H9 (cell line): Measurements from ENCODE around the gene WNK3. TPM values are rescaled to one million over a fixed set of nuclear protein-coding genes. Genes with fewer than 3 reads are reported as not detected.
A peak's percentile ranks its signal among the peaks of the same experiment; 100 is the strongest.

Experiments used
- DNase-seq: peaks from one replicate; pipeline ENCODE4 v3.0.0-alpha.2; 2017
- H2AFZ ChIP-seq: one replicate; pipeline ENCODE4 v1.6.1; 2013; ENCODE audit warnings: mild to moderate bottlenecking, low read length, control low read depth, moderate library complexity
- H2AK5ac ChIP-seq: 2 replicates; pipeline ENCODE4 v1.6.1; 2013; ENCODE audit warnings: low read length, control low read depth, mixed read lengths; ENCODE audit not compliant: insufficient read length
- H2BK120ac ChIP-seq: one replicate; pipeline ENCODE4 v1.6.1; 2013; ENCODE audit warnings: low read depth, mild to moderate bottlenecking, low read length, control low read depth, inconsistent platforms; ENCODE audit not compliant: poor library complexity, severe bottlenecking
- H2BK12ac ChIP-seq: 2 replicates; pipeline ENCODE4 v1.6.1; 2013; ENCODE audit warnings: low read length, control low read depth, mixed read lengths, low read depth; ENCODE audit not compliant: insufficient read length
- H2BK15ac ChIP-seq: 2 replicates; pipeline ENCODE4 v1.6.1; 2013; ENCODE audit warnings: low read depth, low read length, control low read depth
- H2BK20ac ChIP-seq: one replicate; pipeline ENCODE4 v1.6.1; 2013; ENCODE audit warnings: low read depth, mild to moderate bottlenecking, low read length, control low read depth, inconsistent platforms; ENCODE audit not compliant: poor library complexity, severe bottlenecking
- H2BK5ac ChIP-seq: 2 replicates; pipeline ENCODE4 v1.6.1; 2013; ENCODE audit warnings: low read length, control low read depth, mixed read lengths; ENCODE audit not compliant: insufficient read length
- H3K14ac ChIP-seq: 2 replicates; pipeline ENCODE4 v1.6.1; 2013; ENCODE audit warnings: low read length, control low read depth; ENCODE audit not compliant: insufficient read depth
- H3K18ac ChIP-seq: 2 replicates; pipeline ENCODE4 v1.6.1; 2013; ENCODE audit warnings: low read depth, mild to moderate bottlenecking, mixed read lengths, low read length, control low read depth; ENCODE audit not compliant: insufficient read length
- H3K23ac ChIP-seq: 2 replicates; pipeline ENCODE4 v1.6.1; 2013; ENCODE audit warnings: low read length, control low read depth, mixed read lengths, low read depth; ENCODE audit not compliant: insufficient read length
- H3K23me2 ChIP-seq: 2 replicates; pipeline ENCODE4 v1.6.1; 2013; ENCODE audit warnings: low read depth, mild to moderate bottlenecking, mixed read lengths, low read length, control low read depth; ENCODE audit not compliant: insufficient read length, poor library complexity, severe bottlenecking
- H3K27ac ChIP-seq: 2 replicates; pipeline ENCODE4 v1.5.1; 2013; ENCODE audit warnings: low read length, control low read depth, mixed read lengths, low read depth; ENCODE audit not compliant: insufficient read length
- H3K27me3 ChIP-seq: 2 replicates; pipeline ENCODE4 v1.6.1; 2013; ENCODE audit warnings: low read length, control low read depth, inconsistent platforms; ENCODE audit not compliant: insufficient read depth
- H3K4ac ChIP-seq: 2 replicates; pipeline ENCODE4 v1.6.1; 2013; ENCODE audit warnings: low read depth, mild to moderate bottlenecking, control low read depth, inconsistent platforms, low read length, moderate library complexity
- H3K4me1 ChIP-seq: 2 replicates; pipeline ENCODE4 v1.6.1; 2013; ENCODE audit warnings: low read length, control low read depth, inconsistent platforms; ENCODE audit not compliant: insufficient read depth
- H3K4me2 ChIP-seq: 2 replicates; pipeline ENCODE4 v1.6.1; 2013; ENCODE audit warnings: low read length, control low read depth, mixed read lengths; ENCODE audit not compliant: insufficient read length, insufficient read depth
- H3K56ac ChIP-seq: 2 replicates; pipeline ENCODE4 v1.6.1; 2013; ENCODE audit warnings: low read depth, mild to moderate bottlenecking, mixed read lengths, low read length, control low read depth; ENCODE audit not compliant: insufficient read length
- H3K79me1 ChIP-seq: 2 replicates; pipeline ENCODE4 v1.6.1; 2013; ENCODE audit warnings: low read depth, mild to moderate bottlenecking, moderate library complexity, low read length, control low read depth, inconsistent platforms; ENCODE audit not compliant: insufficient read depth, poor library complexity, severe bottlenecking
- H3K79me2 ChIP-seq: 2 replicates; pipeline ENCODE4 v1.6.1; 2013; ENCODE audit warnings: low read length, control low read depth, inconsistent platforms; ENCODE audit not compliant: insufficient read depth
- H3K9ac ChIP-seq: 2 replicates; pipeline ENCODE4 v1.6.1; 2013; ENCODE audit warnings: low read length, control low read depth, mixed read lengths; ENCODE audit not compliant: insufficient read length; ENCODE audit errors: extremely low read depth
- H3K9me3 ChIP-seq: one replicate; pipeline ENCODE4 v1.6.1; 2013; ENCODE audit warnings: low read depth, low read length, inconsistent platforms; ENCODE audit not compliant: control insufficient read depth
- H3T11ph ChIP-seq: one replicate; pipeline ENCODE4 v1.6.1; 2013; ENCODE audit warnings: mild to moderate bottlenecking, low read length, control low read depth, inconsistent platforms
- H4K20me1 ChIP-seq: one replicate; pipeline ENCODE4 v1.6.1; 2013; ENCODE audit not compliant: control insufficient read depth, insufficient read length, insufficient read depth
- H4K5ac ChIP-seq: 2 replicates; pipeline ENCODE4 v1.6.1; 2013; ENCODE audit warnings: low read depth, mild to moderate bottlenecking, mixed read lengths, low read length, control low read depth; ENCODE audit not compliant: insufficient read length
- H4K8ac ChIP-seq: replicated peaks from 2 replicates; pipeline ENCODE4 v1.6.1; 2013; ENCODE audit warnings: low read length, control low read depth, mixed read lengths, low read depth; ENCODE audit not compliant: insufficient read length
- H4K91ac ChIP-seq: 2 replicates; pipeline ENCODE4 v1.6.1; 2013; ENCODE audit warnings: low read depth, mild to moderate bottlenecking, moderate library complexity, mixed read lengths, low read length, control low read depth; ENCODE audit not compliant: insufficient read length
- H3K27ac Mint-ChIP-seq, 3 experiments: 2 replicates in 2 of 3; 3 replicates in 1 of 3; pipeline ENCODE4 v1.8.0; 2020 to 2021; ENCODE audit warnings: mixed read lengths in 3 of 3, mild to moderate bottlenecking in 1 of 3, moderate library complexity in 1 of 3
- H3K27me3 Mint-ChIP-seq: 2 replicates; pipeline ENCODE4 v1.8.0; 2021; ENCODE audit warnings: low read depth, mild to moderate bottlenecking, moderate library complexity, mixed read lengths
- H3K36me3 Mint-ChIP-seq, 3 experiments: 2 replicates in 2 of 3; 3 replicates in 1 of 3; pipeline ENCODE4 v1.8.0; 2020 to 2021; ENCODE audit warnings: low read depth in 3 of 3, mixed read lengths in 3 of 3; ENCODE audit not compliant: insufficient read depth in 1 of 3
- H3K4me1 Mint-ChIP-seq, 2 experiments: 2 replicates each; pipeline ENCODE4 v1.8.0; 2020; ENCODE audit warnings: mixed read lengths in 2 of 2
- H3K4me3 Mint-ChIP-seq, 2 experiments: 2 replicates in 1 of 2; 3 replicates in 1 of 2; pipeline ENCODE4 v1.8.0; 2020 to 2021; ENCODE audit warnings: mild to moderate bottlenecking in 2 of 2, mixed read lengths in 2 of 2, moderate library complexity in 1 of 2
- H3K9me3 Mint-ChIP-seq, 2 experiments: 2 replicates in 1 of 2; 3 replicates in 1 of 2; pipeline ENCODE4 v1.8.0; 2020; ENCODE audit warnings: mild to moderate bottlenecking in 2 of 2, mixed read lengths in 2 of 2, moderate library complexity in 1 of 2
- WGBS: extraction: QIAGEN DNeasy Blood & Tissue Kit; methylation state at CpG from one replicate; pipeline ENCODE4 v1.1.7; 2013; ENCODE audit warnings: missing lambda C conversion rate, low lambda C conversion rate, mixed read lengths; ENCODE audit not compliant: insufficient read length; ENCODE audit errors: extremely low coverage; 5-methylcytosine and 5-hydroxymethylcytosine counted together
- long read RNA-seq: library from polyadenylated mRNA; unstranded; transcript quantifications from one replicate; pipeline ENCODE4 v2.0.0, GENCODE V29; 2020
- total RNA-seq: library from RNA; stranded (reverse); gene quantifications from 2 replicates; pipeline ENCODE4 v1.2.1, GENCODE V29; 2021
- TF ChIP-seq, protein P1 (sequence below): fragments of 200-600 bp; sonication (generic); conservative IDR thresholded peaks from 3 replicates; pipeline ENCODE4 v1.8.0; 2021; ENCODE audit warnings: antibody characterized with exemption, mild to moderate bottlenecking

WNK3 gene
- total RNA-seq, result 21.0 and 22.8 TPM in 2 replicates
- long read RNA-seq, partial matches to known transcripts, result 12 of 17 reads
- long read RNA-seq, other reads (novel, unspliced or antisense), result 5 of 17 reads

DNA sequence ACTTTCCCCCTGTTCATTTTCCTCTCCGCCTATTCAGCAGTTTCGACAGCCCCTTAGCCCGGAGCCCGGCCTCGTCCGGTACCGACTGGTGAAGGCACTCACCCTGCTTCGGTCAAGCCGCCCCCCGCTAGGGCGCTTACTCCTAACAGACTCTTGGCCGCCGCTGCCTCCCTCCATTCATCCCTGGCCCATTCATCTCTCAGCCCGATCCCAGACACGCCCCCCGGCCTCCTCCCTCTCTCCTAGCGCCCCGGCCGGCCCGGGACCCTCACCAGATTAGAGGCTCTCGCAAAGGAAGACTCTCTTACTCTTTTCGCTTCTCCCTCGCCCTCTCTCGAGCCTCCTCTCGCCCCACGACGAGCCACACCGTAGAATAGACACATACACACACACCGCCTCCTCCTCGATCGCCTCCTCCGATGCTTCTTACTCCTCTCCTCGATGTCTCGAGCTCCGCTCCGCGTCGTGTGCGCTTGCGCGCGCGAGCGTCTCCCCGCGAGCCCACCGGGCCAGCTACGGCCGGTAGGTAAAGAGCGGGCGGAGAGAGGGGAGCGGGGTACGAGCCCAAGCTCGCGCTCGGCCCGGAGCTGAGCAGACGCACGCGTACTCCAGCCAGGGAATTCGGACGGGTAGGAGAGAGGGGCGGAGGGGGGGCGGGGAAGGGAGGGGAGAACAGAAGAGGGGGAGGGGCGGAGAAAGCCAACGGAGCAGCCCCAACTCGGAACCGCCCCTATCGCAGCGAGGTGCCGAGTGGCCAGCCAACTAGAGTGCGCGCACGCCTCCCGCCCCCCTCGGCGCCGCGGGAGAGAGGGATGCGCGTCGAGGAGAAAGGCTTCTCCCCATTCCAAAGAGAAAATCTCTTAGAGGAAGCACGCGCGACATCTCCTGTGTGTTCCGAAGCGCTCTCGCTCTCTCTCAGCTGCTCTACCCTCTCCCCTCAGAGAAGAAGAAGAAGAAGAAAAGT lies at the start of gene WNK3:
Gene WNK3, minus strand, starts transcription at position 633 of the 964 bp plus-strand sequence.
- peak within 1 kb of the TSS; percentile 99 to 100 (median 100) for H3K27ac Mint-ChIP-seq
- Histone ChIP-seq H3K27ac (peak within 1 kb of the TSS; percentile 61), H3K9ac (peak within 1 kb of the TSS; percentile 67), H4K8ac (no peak within 1 kb of the TSS), H3K23me2 (peaks cover 6% of the 10 kb centered on the region), H3K27me3 (no peaks in the 10 kb centered on the region), H3K14ac (peak within 1 kb of the TSS; percentile 92), H2BK20ac (no peak within 1 kb of the TSS), H2BK15ac (no peak within 1 kb of the TSS), H4K5ac (peak within 1 kb of the TSS; percentile 21), H2BK5ac (no peak within 1 kb of the TSS), H3K9me3 (peaks cover 24% of the 10 kb centered on the region), H3K18ac (peak within 1 kb of the TSS; percentile 91), H3K79me2 (peaks cover 4% of the 10 kb centered on the region; the same call in 1 of the 2 replicates), H2BK12ac (no peak within 1 kb of the TSS), H3K79me1 (no peaks in the 10 kb centered on the region), H3K4ac (no peak within 1 kb of the TSS), H4K20me1 (no peaks in the 10 kb centered on the region), H3T11ph (no peak within 1 kb of the TSS), H2AK5ac (no peak within 1 kb of the TSS), H3K4me1 (no peaks in the 10 kb centered on the region), H4K91ac (no peak within 1 kb of the TSS), H3K56ac (no peak within 1 kb of the TSS), H2BK120ac (no peak within 1 kb of the TSS), H2AFZ (no peak within 1 kb of the TSS), H3K4me2 (peak within 1 kb of the TSS; percentile 96), H3K23ac (no peak within 1 kb of the TSS)
- H3K36me3 Mint-ChIP-seq, result peaks cover 4 to 9% (median 9%) of the 10 kb centered on the region in 3 experiments
- no CpG with 5 or more reads among the region's 88 CpGs for WGBS
- H3K4me3 Mint-ChIP-seq, result peak within 1 kb of the TSS; percentile 87 to 95
- peaks cover 15 to 28% of the 10 kb centered on the region in 2 experiments for H3K4me1 Mint-ChIP-seq
- peaks cover 67 to 69% of the 10 kb centered on the region in 2 experiments for H3K9me3 Mint-ChIP-seq
- TF ChIP-seq, protein P1, sequence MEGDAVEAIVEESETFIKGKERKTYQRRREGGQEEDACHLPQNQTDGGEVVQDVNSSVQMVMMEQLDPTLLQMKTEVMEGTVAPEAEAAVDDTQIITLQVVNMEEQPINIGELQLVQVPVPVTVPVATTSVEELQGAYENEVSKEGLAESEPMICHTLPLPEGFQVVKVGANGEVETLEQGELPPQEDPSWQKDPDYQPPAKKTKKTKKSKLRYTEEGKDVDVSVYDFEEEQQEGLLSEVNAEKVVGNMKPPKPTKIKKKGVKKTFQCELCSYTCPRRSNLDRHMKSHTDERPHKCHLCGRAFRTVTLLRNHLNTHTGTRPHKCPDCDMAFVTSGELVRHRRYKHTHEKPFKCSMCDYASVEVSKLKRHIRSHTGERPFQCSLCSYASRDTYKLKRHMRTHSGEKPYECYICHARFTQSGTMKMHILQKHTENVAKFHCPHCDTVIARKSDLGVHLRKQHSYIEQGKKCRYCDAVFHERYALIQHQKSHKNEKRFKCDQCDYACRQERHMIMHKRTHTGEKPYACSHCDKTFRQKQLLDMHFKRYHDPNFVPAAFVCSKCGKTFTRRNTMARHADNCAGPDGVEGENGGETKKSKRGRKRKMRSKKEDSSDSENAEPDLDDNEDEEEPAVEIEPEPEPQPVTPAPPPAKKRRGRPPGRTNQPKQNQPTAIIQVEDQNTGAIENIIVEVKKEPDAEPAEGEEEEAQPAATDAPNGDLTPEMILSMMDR, result no peak
- DNase-seq, result peak; percentile 88
- peaks cover 3% of the 10 kb centered on the region; the same call in 1 of the 2 replicates for H3K27me3 Mint-ChIP-seq
